Astrocyte (in vitro differentiated cells and primary cell): ENCODE results near the gene ASB6.

ENCODE experiments used
- EZH2 ChIP-seq: IDR thresholded peaks from 2 replicates; pipeline ENCODE4 v1.6.1; 2012; ENCODE audit warnings: mild to moderate bottlenecking, low read length, inconsistent platforms; ENCODE audit not compliant: insufficient read depth
- TF ChIP-seq, protein P1 (sequence below): IDR thresholded peaks from 2 replicates; pipeline ENCODE4 v1.5.1; 2011; ENCODE audit warnings: low read depth, mild to moderate bottlenecking, inconsistent platforms, low read length, moderate library complexity; ENCODE audit not compliant: insufficient read depth

DNA sequence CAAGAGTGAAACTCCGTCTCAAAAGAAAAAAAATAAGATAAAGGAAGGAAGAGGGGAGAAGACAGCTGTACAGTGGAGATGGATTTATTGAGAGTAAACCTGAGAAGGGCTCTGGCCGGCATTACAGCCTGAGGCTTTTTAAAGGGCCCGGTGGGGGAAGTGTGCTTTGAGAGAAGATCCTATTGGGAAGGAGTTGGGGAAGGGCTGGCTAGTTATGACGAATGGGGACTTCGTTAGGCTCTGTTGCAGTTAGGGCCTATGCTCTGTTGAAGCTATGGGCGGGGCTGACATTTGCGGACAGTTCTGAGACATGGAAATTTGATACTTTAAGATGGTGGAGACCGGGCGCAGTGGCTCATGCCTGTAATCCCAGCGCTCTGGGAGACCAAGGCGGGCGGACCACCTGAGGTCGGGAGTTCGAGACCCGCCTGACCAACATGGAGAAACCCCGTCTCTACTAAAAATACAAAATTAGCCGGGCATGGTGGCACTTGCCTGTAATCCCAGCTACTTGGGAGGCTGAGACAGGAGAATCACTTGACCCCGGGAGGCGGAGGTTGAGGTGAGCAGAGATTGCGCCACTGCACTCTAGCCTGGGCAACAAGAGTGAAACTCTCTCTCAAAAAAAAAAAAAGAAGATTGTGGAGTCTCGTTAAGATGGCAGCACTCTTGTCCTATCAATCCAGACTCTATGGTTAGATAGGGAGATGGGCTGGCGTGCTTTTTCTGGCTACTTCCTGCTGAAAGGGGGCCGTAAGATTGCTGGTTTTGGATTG, 54.3 kb downstream of the ASB6 start:
- TF ChIP-seq, protein P1, sequence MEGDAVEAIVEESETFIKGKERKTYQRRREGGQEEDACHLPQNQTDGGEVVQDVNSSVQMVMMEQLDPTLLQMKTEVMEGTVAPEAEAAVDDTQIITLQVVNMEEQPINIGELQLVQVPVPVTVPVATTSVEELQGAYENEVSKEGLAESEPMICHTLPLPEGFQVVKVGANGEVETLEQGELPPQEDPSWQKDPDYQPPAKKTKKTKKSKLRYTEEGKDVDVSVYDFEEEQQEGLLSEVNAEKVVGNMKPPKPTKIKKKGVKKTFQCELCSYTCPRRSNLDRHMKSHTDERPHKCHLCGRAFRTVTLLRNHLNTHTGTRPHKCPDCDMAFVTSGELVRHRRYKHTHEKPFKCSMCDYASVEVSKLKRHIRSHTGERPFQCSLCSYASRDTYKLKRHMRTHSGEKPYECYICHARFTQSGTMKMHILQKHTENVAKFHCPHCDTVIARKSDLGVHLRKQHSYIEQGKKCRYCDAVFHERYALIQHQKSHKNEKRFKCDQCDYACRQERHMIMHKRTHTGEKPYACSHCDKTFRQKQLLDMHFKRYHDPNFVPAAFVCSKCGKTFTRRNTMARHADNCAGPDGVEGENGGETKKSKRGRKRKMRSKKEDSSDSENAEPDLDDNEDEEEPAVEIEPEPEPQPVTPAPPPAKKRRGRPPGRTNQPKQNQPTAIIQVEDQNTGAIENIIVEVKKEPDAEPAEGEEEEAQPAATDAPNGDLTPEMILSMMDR, result no peak
- no peak for TF ChIP-seq EZH2
